Measurements from ENCODE around the gene E2F7. TPM values are rescaled to one million over a fixed set of nuclear protein-coding genes. Genes with fewer than 3 reads are reported as not detected.
"Not testable (repeated sequence)": the region's sequence is repeated elsewhere in the genome, so short reads cannot be mapped to it uniquely, and the experiment has no call there.

Gene E2F7
- total RNA-seq, 1 donor from 2014 or later: 53.3 TPM

- Histone ChIP-seq H3K27me3 (ENCODE audit: control insufficient read depth, insufficient read depth, low read length) (no peaks in the 10 kb centered on the region), H3K4me3 (ENCODE audit: low read depth, low read length) (no peak overlapping the region), H3K36me3 (ENCODE audit: control insufficient read depth, insufficient read depth, low read length) (no peaks in the 10 kb centered on the region)
- no peak for DNase-seq (ENCODE audit: low read depth)
- no peak for TF ChIP-seq CTCF (IDR thresholded peaks at IDR 0.05; ENCODE audit: insufficient read depth, low read length, poor library complexity, severe bottlenecking)
These were observed 24.4 kb upstream of the E2F7 start for GRCh38 chr12:77089686-77090220.

DNA sequence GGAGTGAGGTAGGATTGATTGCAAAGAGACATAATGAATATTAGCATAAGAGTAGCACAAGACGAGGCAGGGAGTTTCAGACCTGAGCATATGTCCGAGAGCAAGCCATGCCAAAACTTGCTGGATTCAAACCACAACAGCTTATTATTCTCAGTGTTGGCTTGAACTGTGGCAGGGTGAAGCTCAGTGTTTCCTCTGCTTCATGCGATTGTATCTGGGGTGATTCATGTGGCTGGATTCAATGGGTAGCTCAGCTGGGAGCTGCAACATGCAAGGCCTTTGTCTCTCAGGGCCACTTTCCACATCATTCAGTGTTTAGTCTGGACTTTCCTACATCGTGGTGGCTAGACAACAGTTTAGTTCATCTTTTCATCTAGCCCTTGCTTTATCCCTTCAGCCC, 22.1 kb upstream of the E2F7 start:
- no peaks in the 10 kb centered on the region for H3K36me3 ChIP-seq (ENCODE audit: control insufficient read depth, insufficient read depth, low read length)
- H3K4me3 ChIP-seq (ENCODE audit: low read depth, low read length): no peak overlapping the region
- DNase-seq (ENCODE audit: low read depth): peak; percentile 43
- no peaks in the 10 kb centered on the region for H3K27me3 ChIP-seq (ENCODE audit: control insufficient read depth, insufficient read depth, low read length)
- TF ChIP-seq CTCF (IDR thresholded peaks at IDR 0.05; ENCODE audit: insufficient read depth, low read length, poor library complexity, severe bottlenecking): no peak

DNA sequence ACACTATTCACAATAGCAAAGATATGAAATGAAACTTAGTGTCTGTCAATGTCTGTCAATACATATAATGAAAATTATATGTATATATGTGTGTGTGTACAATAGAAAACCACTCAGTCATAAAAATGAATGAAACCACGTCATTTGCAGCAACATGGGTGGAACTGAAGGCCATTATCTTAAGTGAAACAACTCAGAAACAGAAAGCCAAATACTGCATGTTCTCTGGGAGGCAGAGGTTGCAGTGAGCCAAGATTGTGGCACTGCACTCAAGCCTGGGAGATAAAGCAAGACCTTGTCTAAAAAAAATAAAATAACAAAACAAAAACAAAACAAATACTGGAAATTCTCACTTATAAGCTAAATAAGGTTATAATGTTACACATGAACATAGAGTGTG, 16.7 kb upstream of the E2F7 start:
- no peak for DNase-seq (ENCODE audit: low read depth)
- TF ChIP-seq CTCF (IDR thresholded peaks at IDR 0.05; ENCODE audit: insufficient read depth, low read length, poor library complexity, severe bottlenecking): no peak
- no peaks in the 10 kb centered on the region for H3K27me3 ChIP-seq (ENCODE audit: control insufficient read depth, insufficient read depth, low read length)
- H3K36me3 ChIP-seq (ENCODE audit: control insufficient read depth, insufficient read depth, low read length): no peaks in the 10 kb centered on the region
- no peak overlapping the region for H3K4me3 ChIP-seq (ENCODE audit: low read depth, low read length)

GRCh38 chr12:77079631-77080030, 14.3 kb upstream of the E2F7 start:
- DNase-seq (ENCODE audit: low read depth): no peak
- H3K27me3 ChIP-seq (ENCODE audit: control insufficient read depth, insufficient read depth, low read length): no peaks in the 10 kb centered on the region
- H3K4me3 ChIP-seq (ENCODE audit: low read depth, low read length): no peak overlapping the region
- no peak for TF ChIP-seq CTCF (IDR thresholded peaks at IDR 0.05; ENCODE audit: insufficient read depth, low read length, poor library complexity, severe bottlenecking)
- no peaks in the 10 kb centered on the region for H3K36me3 ChIP-seq (ENCODE audit: control insufficient read depth, insufficient read depth, low read length)

- no peak overlapping the region for H3K4me3 ChIP-seq (ENCODE audit: low read depth, low read length)
- H3K27me3 ChIP-seq (ENCODE audit: control insufficient read depth, insufficient read depth, low read length): no peaks in the 10 kb centered on the region
- H3K36me3 ChIP-seq (ENCODE audit: control insufficient read depth, insufficient read depth, low read length): no peaks in the 10 kb centered on the region
- DNase-seq (ENCODE audit: low read depth): no peak
- no peak for TF ChIP-seq CTCF (IDR thresholded peaks at IDR 0.05; ENCODE audit: insufficient read depth, low read length, poor library complexity, severe bottlenecking)
These were observed 12.9 kb upstream of the E2F7 start for GRCh38 chr12:77078231-77078630.

- H3K27me3 ChIP-seq (ENCODE audit: control insufficient read depth, insufficient read depth, low read length): no peaks in the 10 kb centered on the region
- DNase-seq (ENCODE audit: low read depth): no peak
- no peak overlapping the region for H3K4me3 ChIP-seq (ENCODE audit: low read depth, low read length)
- TF ChIP-seq CTCF (IDR thresholded peaks at IDR 0.05; ENCODE audit: insufficient read depth, low read length, poor library complexity, severe bottlenecking): no peak
- H3K36me3 ChIP-seq (ENCODE audit: control insufficient read depth, insufficient read depth, low read length): no peaks in the 10 kb centered on the region
These were observed 11.5 kb upstream of the E2F7 start for GRCh38 chr12:77076886-77077285.

- DNase-seq (ENCODE audit: low read depth); H3K36me3 ChIP-seq (ENCODE audit: control insufficient read depth, insufficient read depth, low read length); H3K4me3 ChIP-seq (ENCODE audit: low read depth, low read length); H3K27me3 ChIP-seq (ENCODE audit: control insufficient read depth, insufficient read depth, low read length): not testable (repeated sequence)
These were observed 8.5 kb upstream of the E2F7 start for GRCh38 chr12:77073894-77074293.
